HUES48 (cell line): ENCODE measurements around the gene C15orf39.
"Not testable (repeated sequence)": the region's sequence is repeated elsewhere in the genome, so short reads cannot be mapped to it uniquely, and the experiment has no call there.

Source experiments
- H3K27ac ChIP-seq: one replicate; pipeline ENCODE4 v1.7.0; 2013; ENCODE audit warnings: low read depth, low read length, inconsistent platforms
- H3K27me3 ChIP-seq: 2 replicates; pipeline ENCODE4 v1.6.1; 2013; ENCODE audit warnings: mild to moderate bottlenecking, low read length; ENCODE audit not compliant: control insufficient read depth, insufficient read depth
- H3K36me3 ChIP-seq: 2 replicates; pipeline ENCODE4 v1.6.1; 2013; ENCODE audit warnings: low read length; ENCODE audit not compliant: control insufficient read depth, insufficient read depth
- H3K4me1 ChIP-seq: 2 replicates; pipeline ENCODE4 v1.6.1; 2013; ENCODE audit warnings: mild to moderate bottlenecking, low read length; ENCODE audit not compliant: control insufficient read depth, insufficient read depth
- H3K4me3 ChIP-seq: 2 replicates; pipeline ENCODE4 v1.5.1; 2013; ENCODE audit warnings: mild to moderate bottlenecking, low read depth, low read length
- H3K9ac ChIP-seq: 2 replicates; pipeline ENCODE4 v1.6.1; 2013; ENCODE audit warnings: mild to moderate bottlenecking, low read depth, low read length, moderate library complexity
- H3K9me3 ChIP-seq: 2 replicates; pipeline ENCODE4 v1.6.1; 2013; ENCODE audit warnings: low read length; ENCODE audit not compliant: control insufficient read depth, insufficient read depth

C15orf39 gene

GRCh38 chr15:75161917-75162414 is 39.7 kb upstream of the C15orf39 start:
- Histone ChIP-seq H3K27ac (no peak overlapping the region), H3K4me3 (no peak overlapping the region), H3K4me1 (peaks cover 4% of the 10 kb centered on the region), H3K36me3 (no peaks in the 10 kb centered on the region; the same call in 1 of the 2 replicates), H3K27me3 (no peaks in the 10 kb centered on the region), H3K9ac (no peak overlapping the region), H3K9me3 (peaks cover 2% of the 10 kb centered on the region)

GRCh38 chr15:75163150-75163564 is 38.5 kb upstream of the C15orf39 start:
- Histone ChIP-seq H3K9ac (no peak overlapping the region), H3K36me3 (no peaks in the 10 kb centered on the region; the same call in 1 of the 2 replicates), H3K4me3 (no peak overlapping the region)

GRCh38 chr15:75164625-75165350 is 36.9 kb upstream of the C15orf39 start:
- Histone ChIP-seq H3K27me3 (no peaks in the 10 kb centered on the region), H3K4me3 (no peak overlapping the region; the same call in 1 of the 2 replicates), H3K4me1 (peaks cover 4% of the 10 kb centered on the region), H3K9me3 (peaks cover 3% of the 10 kb centered on the region), H3K27ac (peak overlapping the region; percentile 40), H3K9ac (no peak overlapping the region), H3K36me3 (no peaks in the 10 kb centered on the region; the same call in 1 of the 2 replicates)

More at GRCh38 chr15:75163150-75163564, 38.5 kb upstream of the C15orf39 start:
- H3K9me3 ChIP-seq = peaks cover 3% of the 10 kb centered on the region
- H3K4me1 ChIP-seq = peaks cover 4% of the 10 kb centered on the region
- no peak overlapping the region for H3K27ac ChIP-seq
- no peaks in the 10 kb centered on the region for H3K27me3 ChIP-seq

- not testable (repeated sequence) for H3K36me3 ChIP-seq, H3K4me3 ChIP-seq, H3K27me3 ChIP-seq, H3K9ac ChIP-seq, H3K9me3 ChIP-seq, H3K27ac ChIP-seq, H3K4me1 ChIP-seq
Observed at GRCh38 chr15:75166489-75167063, 35.1 kb upstream of the C15orf39 start.

- Histone ChIP-seq H3K27me3 (no peaks in the 10 kb centered on the region), H3K9me3 (peaks cover 3% of the 10 kb centered on the region), H3K4me3 (no peak overlapping the region), H3K36me3 (no peaks in the 10 kb centered on the region; the same call in 1 of the 2 replicates), H3K27ac (no peak overlapping the region), H3K9ac (no peak overlapping the region), H3K4me1 (peaks cover 4% of the 10 kb centered on the region)
Observed at GRCh38 chr15:75167588-75168350, 33.9 kb upstream of the C15orf39 start.

- Histone ChIP-seq H3K4me1 (peaks cover 4% of the 10 kb centered on the region), H3K9me3 (peaks cover 3% of the 10 kb centered on the region), H3K36me3 (no peaks in the 10 kb centered on the region; the same call in 1 of the 2 replicates), H3K4me3 (no peak overlapping the region), H3K9ac (no peak overlapping the region), H3K27ac (no peak overlapping the region), H3K27me3 (no peaks in the 10 kb centered on the region)
Observed at GRCh38 chr15:75168374-75168773, 33.3 kb upstream of the C15orf39 start.

- Histone ChIP-seq H3K4me3 (no peak overlapping the region), H3K27ac (no peak overlapping the region), H3K9me3 (peaks cover 3% of the 10 kb centered on the region), H3K9ac (no peak overlapping the region), H3K4me1 (no peaks in the 10 kb centered on the region), H3K36me3 (no peaks in the 10 kb centered on the region; the same call in 1 of the 2 replicates), H3K27me3 (no peaks in the 10 kb centered on the region)
Observed at GRCh38 chr15:75170203-75170602, 31.5 kb upstream of the C15orf39 start.

- Histone ChIP-seq H3K36me3 (no peaks in the 10 kb centered on the region), H3K4me3 (no peak overlapping the region), H3K27me3 (no peaks in the 10 kb centered on the region), H3K27ac (no peak overlapping the region), H3K9me3 (peaks cover 3% of the 10 kb centered on the region), H3K9ac (no peak overlapping the region), H3K4me1 (no peaks in the 10 kb centered on the region)
Observed at GRCh38 chr15:75170711-75171341, 30.9 kb upstream of the C15orf39 start.

GRCh38 chr15:75171408-75171807 is 30.3 kb upstream of the C15orf39 start:
- Histone ChIP-seq H3K27ac (no peak overlapping the region), H3K9ac (no peak overlapping the region), H3K36me3 (no peaks in the 10 kb centered on the region), H3K9me3 (peaks cover 3% of the 10 kb centered on the region; the same call in 1 of the 2 replicates), H3K27me3 (no peaks in the 10 kb centered on the region), H3K4me3 (no peak overlapping the region), H3K4me1 (no peaks in the 10 kb centered on the region)

- Histone ChIP-seq H3K27me3 (peaks cover under 1% of the 10 kb centered on the region; the same call in 1 of the 2 replicates), H3K4me1 (0 out of 2 replicates have a peak, but pooled peaks cover under 1% of the 10 kb centered on the region), H3K9ac (no peak overlapping the region), H3K27ac (no peak overlapping the region), H3K36me3 (no peaks in the 10 kb centered on the region), H3K9me3 (no peaks in the 10 kb centered on the region), H3K4me3 (no peak overlapping the region)
Observed at GRCh38 chr15:75172284-75172820, 29.3 kb upstream of the C15orf39 start.
